C4-2B (cell line): ENCODE data around the gene EIF3A.

Source experiments
- ZFX ChIP-seq: fragments of 450-650 bp; IDR thresholded peaks from 2 replicates; pipeline ENCODE4 v1.6.1; 2017
- TF ChIP-seq, protein P1 (sequence below): fragments of 450-650 bp; conservative IDR thresholded peaks from 2 replicates; pipeline ENCODE4 v1.5.1; 2017; ENCODE audit warnings: mild to moderate bottlenecking

DNA sequence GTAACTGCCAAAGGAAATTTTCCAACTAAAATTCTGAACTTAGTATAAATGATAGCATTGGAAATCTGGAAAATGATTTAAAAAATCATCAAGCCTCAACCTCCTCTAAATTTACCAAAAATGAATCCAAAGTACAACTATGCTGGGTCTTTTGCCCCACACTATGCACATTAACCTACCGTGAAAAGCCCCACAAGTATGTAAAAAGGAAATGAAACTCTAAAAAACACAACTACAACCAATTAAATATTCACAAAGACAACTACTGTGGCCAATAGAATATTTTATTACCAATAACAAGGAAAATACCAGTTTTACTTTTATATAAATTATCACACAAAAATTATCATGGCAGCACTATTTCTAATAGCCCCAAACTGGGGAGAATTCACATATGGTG, 19.3 kb downstream of the EIF3A start:
- TF ChIP-seq, protein P1, sequence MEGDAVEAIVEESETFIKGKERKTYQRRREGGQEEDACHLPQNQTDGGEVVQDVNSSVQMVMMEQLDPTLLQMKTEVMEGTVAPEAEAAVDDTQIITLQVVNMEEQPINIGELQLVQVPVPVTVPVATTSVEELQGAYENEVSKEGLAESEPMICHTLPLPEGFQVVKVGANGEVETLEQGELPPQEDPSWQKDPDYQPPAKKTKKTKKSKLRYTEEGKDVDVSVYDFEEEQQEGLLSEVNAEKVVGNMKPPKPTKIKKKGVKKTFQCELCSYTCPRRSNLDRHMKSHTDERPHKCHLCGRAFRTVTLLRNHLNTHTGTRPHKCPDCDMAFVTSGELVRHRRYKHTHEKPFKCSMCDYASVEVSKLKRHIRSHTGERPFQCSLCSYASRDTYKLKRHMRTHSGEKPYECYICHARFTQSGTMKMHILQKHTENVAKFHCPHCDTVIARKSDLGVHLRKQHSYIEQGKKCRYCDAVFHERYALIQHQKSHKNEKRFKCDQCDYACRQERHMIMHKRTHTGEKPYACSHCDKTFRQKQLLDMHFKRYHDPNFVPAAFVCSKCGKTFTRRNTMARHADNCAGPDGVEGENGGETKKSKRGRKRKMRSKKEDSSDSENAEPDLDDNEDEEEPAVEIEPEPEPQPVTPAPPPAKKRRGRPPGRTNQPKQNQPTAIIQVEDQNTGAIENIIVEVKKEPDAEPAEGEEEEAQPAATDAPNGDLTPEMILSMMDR: no peak
- TF ChIP-seq ZFX: no peak
